Activated T-cell treated with anti-CD3 and anti-CD28 coated beads for 24 hours (primary cell): Measurements from ENCODE around the gene KIF4A.

Experiments
- DNase-seq: peaks from one replicate; pipeline ENCODE4 v3.0.0-alpha.2; 2020; ENCODE audit warnings: low read depth

KIF4A gene

GRCh38 chrX:70402721-70403120 is 112.8 kb downstream of the KIF4A start:
- no peak for DNase-seq

- DNase-seq, result no peak
These were observed 115.1 kb downstream of the KIF4A start for GRCh38 chrX:70405003-70405402.

GRCh38 chrX:70410921-70411320 is 121.0 kb downstream of the KIF4A start:
- no peak for DNase-seq

DNA sequence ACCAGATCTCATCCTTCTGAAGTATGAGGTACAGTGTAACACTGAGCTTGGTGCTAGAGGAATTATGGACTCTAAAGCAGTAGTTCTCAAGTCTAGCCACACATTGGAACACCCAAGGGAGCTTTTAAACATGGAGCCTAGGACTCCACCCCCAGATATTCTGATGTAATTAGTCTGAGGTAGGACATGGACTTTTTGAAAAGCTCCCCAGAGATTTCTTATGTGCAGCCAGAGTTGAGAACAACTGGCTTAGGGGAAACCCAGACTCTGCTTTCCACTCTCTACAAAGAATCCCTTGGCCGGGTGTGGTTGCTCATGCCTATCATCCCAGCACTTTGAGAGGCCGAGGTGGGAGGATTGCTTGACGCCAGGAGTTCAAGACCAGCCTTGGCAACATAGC is 121.6 kb downstream of the KIF4A start:
- no peak for DNase-seq

DNA sequence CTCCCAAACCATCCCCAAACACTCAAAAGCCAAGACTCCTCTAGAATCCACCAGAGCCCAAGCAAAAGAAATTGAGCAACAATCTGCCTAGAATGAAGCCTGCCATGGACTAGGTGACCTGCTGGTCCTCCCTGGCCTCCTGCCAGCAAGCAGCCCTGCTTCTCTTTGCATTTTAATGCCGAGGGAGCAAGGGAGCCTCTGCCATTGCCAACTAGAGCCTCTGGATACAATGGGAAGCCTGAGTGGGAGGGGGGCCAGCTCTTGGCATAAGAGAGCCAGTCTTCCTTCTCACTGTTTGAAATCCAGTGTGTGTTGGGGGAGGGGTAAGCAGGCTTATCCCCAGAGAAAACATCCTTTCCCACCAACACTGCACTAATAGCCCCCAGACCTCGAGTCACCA is 131.7 kb downstream of the KIF4A start:
- DNase-seq, result no peak

DNA sequence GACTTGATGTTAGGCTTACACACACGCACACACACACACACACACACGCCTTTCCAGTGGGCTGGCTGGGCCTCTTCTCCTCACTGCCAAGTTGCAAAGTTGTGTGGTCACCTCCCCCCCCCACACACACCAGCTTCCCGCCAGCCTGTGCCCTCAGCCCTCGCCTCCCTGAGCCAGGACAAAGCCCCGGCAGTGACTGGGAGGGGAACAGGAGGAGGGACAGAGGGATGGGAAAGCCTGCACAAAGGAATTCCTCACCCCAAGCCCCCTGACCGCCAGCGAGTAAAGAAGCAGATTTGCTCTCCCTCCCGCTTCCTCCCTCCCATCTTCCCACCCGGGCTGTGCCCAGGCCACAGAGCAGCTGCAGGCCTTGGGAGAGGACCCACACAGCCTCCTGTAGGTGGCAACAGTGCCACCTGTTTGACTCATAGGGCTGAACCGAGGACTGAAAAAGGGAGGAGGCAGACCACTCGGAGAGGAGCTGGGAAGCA is 133.0 kb downstream of the KIF4A start, which contains the start of gene GDPD2:
TSS of gene GDPD2 (plus strand) at position 464 of the 491 bp plus-strand sequence. CDS start 1,671 bp downstream, outside the sequence.
- DNase-seq, result no peak

DNA sequence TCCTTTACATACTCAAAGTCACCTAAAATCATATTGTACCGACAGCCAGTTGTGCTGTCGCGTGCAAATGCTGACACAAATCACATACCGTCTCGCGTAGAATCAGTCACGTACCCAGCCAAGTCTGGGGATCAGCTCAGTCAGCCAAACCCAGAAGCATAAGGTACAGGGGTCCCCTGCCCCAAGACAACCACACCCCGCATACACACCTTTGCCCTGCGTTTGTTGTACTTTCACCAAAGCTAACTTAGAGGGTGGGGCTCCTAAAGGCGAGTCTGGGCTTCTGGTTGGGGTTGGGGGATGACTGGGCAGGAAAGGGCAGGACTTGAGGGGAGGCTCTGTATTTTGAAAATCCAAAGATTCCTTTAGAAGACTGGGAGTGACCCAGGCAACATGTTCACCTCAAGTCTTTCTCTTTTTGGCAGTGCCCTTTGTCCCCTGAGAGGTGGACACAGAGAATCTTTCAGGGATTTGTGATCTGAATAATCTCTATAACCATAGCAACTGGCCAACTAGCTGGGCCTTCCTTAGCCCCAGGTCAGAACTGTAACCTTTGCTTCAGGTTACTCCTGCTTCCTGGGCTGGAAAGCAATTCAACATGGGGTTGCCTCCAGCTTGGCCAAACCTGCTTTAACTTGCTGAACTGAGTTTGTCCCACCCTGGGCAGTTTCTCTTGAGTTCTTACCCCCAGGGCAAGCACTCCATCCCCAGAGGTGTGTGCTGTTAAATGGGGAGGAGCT is 134.2 kb downstream of the KIF4A start:
- no peak for DNase-seq

DNA sequence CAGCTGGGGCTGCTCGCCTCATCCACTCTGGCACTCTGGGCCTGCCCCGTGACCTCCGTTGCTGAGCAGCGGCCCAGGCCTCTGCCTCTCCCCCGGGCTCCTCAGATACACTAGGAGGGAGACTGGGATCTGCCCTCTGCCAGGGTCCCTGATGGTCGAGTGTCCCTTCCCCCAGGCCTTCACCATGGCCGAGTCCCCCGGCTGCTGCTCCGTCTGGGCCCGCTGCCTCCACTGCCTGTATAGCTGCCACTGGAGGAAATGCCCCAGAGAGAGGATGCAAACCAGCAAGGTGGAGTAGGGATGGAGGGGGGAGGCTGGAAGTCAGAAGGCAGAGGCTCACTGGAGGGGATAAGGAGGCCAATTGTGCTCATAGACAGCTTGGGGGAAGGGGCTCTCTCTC is 134.9 kb downstream of the KIF4A start:
- no peak for DNase-seq

GRCh38 chrX:70426286-70427278 is 136.7 kb downstream of the KIF4A start:
- no peak for DNase-seq

DNA sequence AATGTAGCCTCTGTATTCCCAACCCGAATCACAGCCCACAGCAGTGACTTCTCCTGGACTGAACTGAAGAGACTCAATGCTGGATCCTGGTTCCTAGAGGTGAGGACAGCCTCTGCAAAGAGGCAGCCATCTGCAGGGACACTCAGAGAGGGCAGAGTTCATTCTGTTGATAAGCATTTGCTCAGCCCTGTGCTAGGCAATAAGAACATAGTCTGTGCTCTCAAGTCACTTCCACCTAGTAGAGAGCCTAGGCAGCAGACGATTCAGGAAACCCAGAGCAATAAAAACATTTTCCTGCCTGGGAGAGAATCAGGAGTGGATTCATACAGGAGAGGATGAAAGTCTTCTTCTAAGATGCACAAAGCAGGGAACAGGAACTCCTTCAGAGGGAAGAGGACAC is 137.5 kb downstream of the KIF4A start:
- DNase-seq, result no peak

GRCh38 chrX:70429759-70430158 is 139.9 kb downstream of the KIF4A start:
- DNase-seq, result no peak

DNA sequence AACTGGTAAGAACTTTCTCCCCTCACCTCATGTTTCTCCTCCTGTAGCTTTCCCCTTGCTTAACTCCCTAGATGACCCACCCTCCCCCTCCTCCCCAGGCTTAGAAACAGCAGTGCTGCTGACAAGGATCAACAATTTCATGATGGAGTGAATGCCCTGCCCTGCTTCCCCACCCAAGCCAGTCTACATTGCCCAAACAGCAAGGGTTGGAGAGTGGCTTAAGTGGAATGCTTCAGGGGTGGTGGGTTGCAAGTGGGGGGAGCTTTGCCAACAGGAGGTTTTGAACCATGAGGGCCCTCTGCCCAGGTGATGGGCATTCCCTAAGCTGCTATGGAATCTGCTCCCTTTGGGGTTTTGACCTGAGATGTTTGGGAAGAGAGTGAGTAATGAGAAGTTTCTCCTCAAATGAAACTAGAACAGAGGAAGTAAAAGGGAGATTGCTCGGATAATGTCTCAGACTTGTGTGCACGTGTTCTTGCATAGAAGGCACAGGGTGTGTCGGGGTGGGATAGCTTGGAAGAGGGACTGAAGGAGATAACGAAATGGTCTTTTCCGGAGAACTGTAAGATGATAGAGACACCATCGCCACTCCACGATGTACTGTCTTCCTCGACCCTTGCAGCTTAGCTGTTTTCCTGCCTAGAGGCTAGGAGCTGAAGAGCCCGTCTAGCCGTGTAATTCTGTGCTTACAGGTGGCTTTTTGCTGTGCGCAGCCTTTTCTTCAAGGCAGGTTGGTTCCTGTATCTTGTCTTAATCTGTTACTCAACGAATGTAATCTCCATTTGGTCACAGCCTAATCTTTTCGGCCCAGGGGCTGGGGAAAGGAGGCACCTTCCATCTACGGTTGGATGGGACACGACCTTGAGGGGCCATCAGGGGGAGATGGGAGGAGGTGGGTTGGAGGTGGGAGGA is 143.3 kb downstream of the KIF4A start:
- DNase-seq, result no peak

DNA sequence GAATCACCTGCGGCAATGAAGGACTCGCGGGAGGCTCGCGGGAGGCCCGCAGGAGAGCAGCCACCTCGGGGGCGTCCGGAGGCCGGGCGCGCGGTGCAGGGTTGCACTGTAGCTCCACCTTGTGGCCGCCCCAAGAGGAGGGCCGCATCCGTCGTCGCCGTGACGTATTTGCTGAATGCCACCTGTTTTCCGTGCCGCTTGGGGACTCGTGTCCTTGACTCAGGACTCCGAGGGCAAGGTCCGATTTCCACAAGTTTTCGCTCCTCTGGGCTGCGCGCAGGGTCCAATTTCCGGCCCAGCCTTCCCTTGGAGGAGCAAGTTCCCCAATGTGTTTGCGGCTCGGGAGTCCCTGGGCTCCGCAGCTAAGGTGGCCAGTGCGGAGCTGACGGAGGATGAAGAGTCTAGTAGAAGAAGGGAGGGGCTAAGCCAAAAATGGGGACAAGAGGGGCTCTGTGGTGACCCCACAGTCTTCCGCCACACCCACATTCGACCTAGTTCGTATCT is 144.0 kb downstream of the KIF4A start:
- DNase-seq, result peak; percentile 56

DNA sequence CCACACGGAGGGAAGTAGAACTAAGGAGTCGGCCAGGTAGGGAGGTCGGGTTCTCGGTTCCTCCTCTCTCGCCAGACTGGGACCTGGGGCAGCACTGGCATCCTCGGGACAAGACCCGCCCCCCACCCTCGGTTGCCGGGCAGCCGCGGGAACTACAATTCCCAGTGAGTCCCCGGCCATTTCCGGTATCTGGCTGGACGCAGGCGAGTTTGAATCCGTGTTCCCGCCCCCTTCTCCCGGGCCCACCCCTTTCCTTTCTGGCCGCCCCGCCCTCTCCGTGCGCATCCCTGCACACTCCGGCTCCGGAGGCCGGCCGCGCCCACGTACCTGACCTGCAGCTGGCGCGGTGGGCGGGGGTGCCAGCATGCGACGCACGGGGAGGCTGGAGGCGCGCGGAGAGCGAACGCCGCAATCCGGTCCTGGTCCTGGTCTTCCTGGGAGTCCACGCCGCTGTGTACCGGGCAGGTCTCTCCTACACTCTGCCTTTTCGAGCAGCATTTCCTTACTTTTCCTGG is 144.5 kb downstream of the KIF4A start:
- DNase-seq, result peak; percentile 60

GRCh38 chrX:70434914-70435586 is 145.1 kb downstream of the KIF4A start:
- no peak for DNase-seq

DNA sequence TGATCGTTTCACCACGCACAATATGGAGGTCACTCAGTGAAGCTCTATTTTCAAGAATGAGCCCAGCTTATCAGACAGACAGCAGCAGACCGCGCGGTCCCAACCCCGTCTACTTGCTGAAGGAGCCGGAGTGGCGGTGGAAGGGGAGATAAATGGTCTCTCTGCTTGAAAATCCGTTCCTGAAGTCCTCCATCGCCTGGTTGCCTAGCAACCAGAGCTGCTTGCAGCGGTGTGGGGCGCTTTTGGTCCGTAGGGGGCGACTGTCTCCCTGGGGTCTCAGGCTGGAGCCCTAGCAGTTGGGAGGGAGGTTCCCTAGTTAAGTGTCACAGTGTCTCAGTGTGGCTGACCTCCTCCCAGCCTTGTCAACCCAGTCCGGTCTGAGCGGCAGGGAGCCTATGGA is 146.4 kb downstream of the KIF4A start:
- no peak for DNase-seq

- no peak for DNase-seq
These were observed 147.1 kb downstream of the KIF4A start for GRCh38 chrX:70437011-70437410.

DNA sequence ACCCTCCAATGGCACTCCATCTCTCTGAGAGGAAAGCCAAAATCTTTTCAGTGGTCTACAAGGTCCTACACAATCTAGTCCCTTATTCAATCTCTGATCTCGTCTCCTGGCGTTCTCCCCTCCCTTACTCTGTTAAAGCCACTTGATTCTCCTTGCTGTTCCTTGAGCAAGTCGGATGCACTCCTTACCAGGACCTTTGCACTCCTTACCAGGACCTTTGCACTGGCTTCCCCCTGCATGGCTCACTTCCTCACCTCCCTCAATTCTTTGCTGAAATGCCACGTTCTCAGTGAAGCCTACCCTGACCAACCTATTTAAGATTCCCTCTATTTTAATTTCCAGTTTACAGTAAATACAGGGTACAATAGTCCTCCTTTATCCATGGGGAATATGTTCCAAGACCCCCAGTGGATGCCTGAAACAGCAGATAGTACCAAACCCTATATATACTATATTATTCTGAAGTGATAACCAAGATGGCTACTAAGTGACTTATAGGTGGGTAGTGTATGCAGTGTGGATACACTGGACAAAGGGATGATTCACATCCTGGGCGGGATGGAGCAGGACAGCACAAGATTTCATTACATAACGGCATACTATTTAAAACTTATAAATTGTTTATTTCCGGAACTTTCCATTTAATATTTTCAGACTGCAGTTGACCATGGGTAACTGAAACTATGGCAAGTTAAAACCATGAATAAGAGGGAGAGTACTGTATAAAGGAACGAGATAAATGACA is 148.2 kb downstream of the KIF4A start:
- DNase-seq, result no peak

DNA sequence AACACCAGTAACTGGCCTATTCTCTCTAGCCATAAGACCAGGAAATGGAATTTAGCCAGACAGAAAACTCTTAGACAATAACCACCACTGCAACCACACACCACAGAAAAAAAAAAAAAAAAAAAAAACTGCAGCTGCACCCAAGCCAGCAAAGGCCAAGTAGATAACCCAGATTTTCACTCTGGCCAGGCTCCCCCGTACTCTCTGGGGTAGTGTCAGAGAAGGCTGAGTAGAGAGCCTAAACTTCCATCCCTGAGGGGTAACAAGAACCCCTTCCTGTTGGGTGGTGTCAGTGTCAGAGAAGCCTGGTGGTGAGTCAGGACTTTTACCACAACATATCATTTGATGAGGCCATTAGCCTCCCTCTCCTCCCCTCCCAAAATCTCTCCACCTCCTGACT is 149.1 kb downstream of the KIF4A start:
- no peak for DNase-seq

GRCh38 chrX:70442224-70442623 is 152.3 kb downstream of the KIF4A start:
- no peak for DNase-seq
